Loucy (cell line): ENCODE measurements around the gene CFAP54.
A peak's percentile ranks its signal among the peaks of the same experiment; 100 is the strongest.

ENCODE experiments used
- H2AFZ ChIP-seq: fragments of 200-600 bp; sonication (generic); 2 replicates; pipeline ENCODE4 v1.6.0; 2016; ENCODE audit warnings: antibody characterized with exemption, mild to moderate bottlenecking, low read length, moderate library complexity
- H3F3A ChIP-seq: fragments of 200-600 bp; 2 replicates; pipeline ENCODE4 v1.6.0; 2016; ENCODE audit warnings: antibody characterized with exemption, low read depth, mild to moderate bottlenecking
- H3K27me3 ChIP-seq: fragments of 200-600 bp; sonication (generic); 2 replicates; pipeline ENCODE4 v1.6.1; 2014; ENCODE audit warnings: low read length, mild to moderate bottlenecking; ENCODE audit not compliant: insufficient read depth, poor library complexity, severe bottlenecking
- H3K36me3 ChIP-seq: fragments of 200-600 bp; sonication (generic); 2 replicates; pipeline ENCODE4 v1.6.1; 2016; ENCODE audit warnings: low read length; ENCODE audit not compliant: insufficient read depth
- H3K4me1 ChIP-seq: fragments of 200-600 bp; sonication (generic); 2 replicates; pipeline ENCODE4 v1.5.1; 2014; ENCODE audit warnings: low read length, mild to moderate bottlenecking; ENCODE audit not compliant: insufficient read depth, poor library complexity, severe bottlenecking
- H3K4me2 ChIP-seq: fragments of 200-600 bp; sonication (generic); 2 replicates; pipeline ENCODE4 v1.6.0; 2014; ENCODE audit warnings: antibody characterized with exemption, low read length, low read depth, mild to moderate bottlenecking; ENCODE audit not compliant: poor library complexity, severe bottlenecking
- H3K4me3 ChIP-seq: fragments of 200-600 bp; sonication (generic); 2 replicates; pipeline ENCODE4 v1.5.1; 2014; ENCODE audit warnings: low read length, mild to moderate bottlenecking, mixed read lengths; ENCODE audit not compliant: poor library complexity, severe bottlenecking
- H3K79me2 ChIP-seq: fragments of 200-600 bp; sonication (generic); 2 replicates; pipeline ENCODE4 v1.6.1; 2014; ENCODE audit warnings: low read length; ENCODE audit not compliant: insufficient read depth
- H3K9ac ChIP-seq: fragments of 200-600 bp; sonication (generic); 2 replicates; pipeline ENCODE4 v1.6.0; 2014; ENCODE audit warnings: mild to moderate bottlenecking, low read depth, low read length, moderate library complexity; ENCODE audit not compliant: poor library complexity, severe bottlenecking
- H3K9me2 ChIP-seq: fragments of 200-600 bp; sonication (generic); replicated peaks from 2 replicates; pipeline ENCODE4 v1.6.1; 2016; ENCODE audit warnings: low read depth, low read length, mixed read lengths
- H3K9me3 ChIP-seq: fragments of 200-600 bp; sonication (generic); 2 replicates; pipeline ENCODE4 v1.6.1; 2014; ENCODE audit warnings: mild to moderate bottlenecking, antibody characterized with exemption, low read length, low read depth; ENCODE audit not compliant: insufficient read depth
- H4K20me1 ChIP-seq: fragments of 200-600 bp; sonication (generic); 2 replicates; pipeline ENCODE4 v1.6.0; 2014; ENCODE audit warnings: antibody characterized with exemption, low read length, mild to moderate bottlenecking; ENCODE audit not compliant: insufficient read depth, poor library complexity, severe bottlenecking
- EZH2phosphoT487 ChIP-seq: fragments of 200-600 bp; IDR thresholded peaks from 2 replicates; pipeline ENCODE4 v1.6.1; 2018; ENCODE audit warnings: antibody characterized with exemption, mild to moderate bottlenecking, moderate library complexity, borderline replicate concordance
- TF ChIP-seq, protein P1 (sequence below): fragments of 200-600 bp; sonication (generic); conservative IDR thresholded peaks from 2 replicates; pipeline ENCODE4 v1.5.1; 2014; ENCODE audit warnings: mild to moderate bottlenecking, antibody characterized with exemption, low read length

CFAP54 gene

DNA sequence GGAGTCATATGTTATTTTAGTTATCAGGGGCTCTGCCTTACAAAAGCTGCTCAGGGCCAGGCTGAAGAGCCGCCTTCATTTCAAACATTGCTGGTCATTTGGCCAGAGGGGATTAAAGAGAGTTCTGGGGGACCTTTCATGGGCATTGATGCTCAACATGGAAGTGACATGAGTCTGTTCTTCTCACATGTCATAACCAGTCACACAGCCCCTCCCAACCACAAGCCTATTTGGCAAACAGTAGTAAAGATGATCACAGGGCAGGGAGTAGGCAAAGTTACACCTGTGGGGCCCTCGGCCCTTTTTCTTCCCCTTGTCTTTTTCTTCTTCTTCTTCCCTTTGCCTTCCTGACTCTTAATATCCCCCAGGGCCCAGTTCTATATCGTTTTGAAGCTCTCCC lies 33.3 kb downstream of the CFAP54 start:
- Histone ChIP-seq H4K20me1 (no peaks in the 10 kb centered on the region), H3K4me2 (no peak overlapping the region), H3F3A (no peaks in the 10 kb centered on the region), H2AFZ (0 out of 2 replicates have a peak overlapping the region, but pooled peaks have one; percentile 41), H3K27me3 (no peaks in the 10 kb centered on the region), H3K9me2 (no peaks in the 10 kb centered on the region), H3K4me1 (peaks cover 9% of the 10 kb centered on the region), H3K9ac (no peak overlapping the region), H3K36me3 (no peaks in the 10 kb centered on the region), H3K9me3 (no peaks in the 10 kb centered on the region), H3K79me2 (no peaks in the 10 kb centered on the region), H3K4me3 (no peak overlapping the region)
- TF ChIP-seq, protein P1, sequence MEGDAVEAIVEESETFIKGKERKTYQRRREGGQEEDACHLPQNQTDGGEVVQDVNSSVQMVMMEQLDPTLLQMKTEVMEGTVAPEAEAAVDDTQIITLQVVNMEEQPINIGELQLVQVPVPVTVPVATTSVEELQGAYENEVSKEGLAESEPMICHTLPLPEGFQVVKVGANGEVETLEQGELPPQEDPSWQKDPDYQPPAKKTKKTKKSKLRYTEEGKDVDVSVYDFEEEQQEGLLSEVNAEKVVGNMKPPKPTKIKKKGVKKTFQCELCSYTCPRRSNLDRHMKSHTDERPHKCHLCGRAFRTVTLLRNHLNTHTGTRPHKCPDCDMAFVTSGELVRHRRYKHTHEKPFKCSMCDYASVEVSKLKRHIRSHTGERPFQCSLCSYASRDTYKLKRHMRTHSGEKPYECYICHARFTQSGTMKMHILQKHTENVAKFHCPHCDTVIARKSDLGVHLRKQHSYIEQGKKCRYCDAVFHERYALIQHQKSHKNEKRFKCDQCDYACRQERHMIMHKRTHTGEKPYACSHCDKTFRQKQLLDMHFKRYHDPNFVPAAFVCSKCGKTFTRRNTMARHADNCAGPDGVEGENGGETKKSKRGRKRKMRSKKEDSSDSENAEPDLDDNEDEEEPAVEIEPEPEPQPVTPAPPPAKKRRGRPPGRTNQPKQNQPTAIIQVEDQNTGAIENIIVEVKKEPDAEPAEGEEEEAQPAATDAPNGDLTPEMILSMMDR = no peak
- TF ChIP-seq EZH2phosphoT487 = no peak

- TF ChIP-seq, protein P1 = no peak
- Histone ChIP-seq H3F3A (no peaks in the 10 kb centered on the region), H3K4me3 (no peak overlapping the region), H3K9me2 (no peaks in the 10 kb centered on the region), H3K4me2 (peak overlapping the region; percentile 18), H3K4me1 (peaks cover 9% of the 10 kb centered on the region), H4K20me1 (no peaks in the 10 kb centered on the region), H3K79me2 (no peaks in the 10 kb centered on the region), H3K36me3 (no peaks in the 10 kb centered on the region), H3K9ac (no peak overlapping the region), H2AFZ (peak overlapping the region; percentile 82), H3K9me3 (no peaks in the 10 kb centered on the region), H3K27me3 (no peaks in the 10 kb centered on the region)
Measured at GRCh38 chr12:96526110-96526509, 36.7 kb downstream of the CFAP54 start.

GRCh38 chr12:96529912-96530311 lies 40.5 kb downstream of the CFAP54 start:
- no peaks in the 10 kb centered on the region for H3K9me3 ChIP-seq
- H2AFZ ChIP-seq = no peak overlapping the region

More at GRCh38 chr12:96529912-96530311, 40.5 kb downstream of the CFAP54 start:
- H3K27me3 ChIP-seq = no peaks in the 10 kb centered on the region
- TF ChIP-seq EZH2phosphoT487 = no peak
- TF ChIP-seq, protein P1 = no peak
- H3F3A ChIP-seq = no peaks in the 10 kb centered on the region
- H3K4me3 ChIP-seq = no peak overlapping the region
- no peak overlapping the region for H3K4me2 ChIP-seq
- no peaks in the 10 kb centered on the region for H3K79me2 ChIP-seq
- H4K20me1 ChIP-seq = no peaks in the 10 kb centered on the region
- peaks cover 9% of the 10 kb centered on the region for H3K4me1 ChIP-seq
- H3K9ac ChIP-seq = no peak overlapping the region
- H3K9me2 ChIP-seq = no peaks in the 10 kb centered on the region
- no peaks in the 10 kb centered on the region for H3K36me3 ChIP-seq
